SK-N-SH treated with all-trans-retinoic acid at 6 μM for 48 hours (cell line): Measurements from ENCODE around the gene RAB11FIP4.

Experiments used
- ATAC-seq: fragments of 200-7000 bp; cut with Tn5 transposase; 3 replicates; pipeline ENCODE4 v1.9.1; 2020; ENCODE audit warnings: mild to moderate bottlenecking, moderate library complexity
- ARNTL ChIP-seq: fragments of 450-650 bp; formaldehyde crosslinking; IDR thresholded peaks from 2 replicates; pipeline ENCODE4 v1.5.0; 2020; ENCODE audit warnings: low read depth, mild to moderate bottlenecking, moderate library complexity, borderline replicate concordance
- BACH2 ChIP-seq: fragments of 250-450 bp; sonication (Bioruptor Pico); IDR thresholded peaks from 2 replicates; pipeline ENCODE4 v1.9.0; 2021; ENCODE audit warnings: mild to moderate bottlenecking, borderline replicate concordance
- CREB5 ChIP-seq: fragments of 250-450 bp; sonication (Bioruptor Pico); IDR thresholded peaks from 2 replicates; pipeline ENCODE4 v1.5.1; 2020; ENCODE audit warnings: low read depth, mild to moderate bottlenecking, moderate library complexity
- CSRNP3 ChIP-seq: fragments of 250-450 bp; sonication (Bioruptor Pico); IDR thresholded peaks from 2 replicates; pipeline ENCODE4 v1.5.1; 2021; ENCODE audit warnings: mild to moderate bottlenecking, moderate library complexity
- ESRRG ChIP-seq: fragments of 250-450 bp; sonication (Bioruptor Pico); IDR thresholded peaks from 2 replicates; pipeline ENCODE4 v1.6.1; 2021; ENCODE audit warnings: mild to moderate bottlenecking
- GLIS3 ChIP-seq: fragments of 250-450 bp; sonication (Bioruptor Pico); IDR thresholded peaks from 2 replicates; pipeline ENCODE4 v1.5.0; 2020; ENCODE audit warnings: mild to moderate bottlenecking, moderate library complexity
- ISL1 ChIP-seq: fragments of 250-450 bp; sonication (Bioruptor Pico); IDR thresholded peaks from 2 replicates; pipeline ENCODE4 v2.1.2; 2022; ENCODE audit warnings: mild to moderate bottlenecking, moderate library complexity
- PATZ1 ChIP-seq: fragments of 250-450 bp; sonication (Bioruptor Pico); IDR thresholded peaks from 2 replicates; pipeline ENCODE4 v1.8.0; 2020; ENCODE audit warnings: mild to moderate bottlenecking, moderate library complexity, borderline replicate concordance
- POU6F1 ChIP-seq: fragments of 250-450 bp; sonication (Bioruptor Pico); IDR thresholded peaks from 2 replicates; pipeline ENCODE4 v1.8.0; 2021; ENCODE audit warnings: low read depth, mild to moderate bottlenecking, moderate library complexity, borderline replicate concordance
- SNAI2 ChIP-seq: fragments of 250-450 bp; sonication (Bioruptor Pico); IDR thresholded peaks from 2 replicates; pipeline ENCODE4 v1.5.0; 2020; ENCODE audit warnings: mild to moderate bottlenecking, moderate library complexity
- TCF4 ChIP-seq: fragments of 250-450 bp; sonication (Bioruptor Pico); IDR thresholded peaks from 2 replicates; pipeline ENCODE4 v1.8.0; 2021; ENCODE audit warnings: mild to moderate bottlenecking, moderate library complexity, borderline replicate concordance
- TOX ChIP-seq: fragments of 250-450 bp; sonication (Bioruptor Pico); IDR thresholded peaks from 2 replicates; pipeline ENCODE4 v1.8.0; 2021; ENCODE audit warnings: mild to moderate bottlenecking, moderate library complexity, borderline replicate concordance
- TSHZ2 ChIP-seq: fragments of 250-450 bp; sonication (Bioruptor Pico); IDR thresholded peaks from 2 replicates; pipeline ENCODE4 v1.5.0; 2020; ENCODE audit warnings: mild to moderate bottlenecking, moderate library complexity
- ZC3H10 ChIP-seq: fragments of 250-450 bp; sonication (Bioruptor Pico); IDR thresholded peaks from 2 replicates; pipeline ENCODE4 v1.5.1; 2021; ENCODE audit warnings: mild to moderate bottlenecking, moderate library complexity
- ZFP30 ChIP-seq: fragments of 450-650 bp; formaldehyde crosslinking; IDR thresholded peaks from 2 replicates; pipeline ENCODE4 v1.5.0; 2022; ENCODE audit warnings: mild to moderate bottlenecking, moderate library complexity
- ZNF565 ChIP-seq: fragments of 450-650 bp; formaldehyde crosslinking; conservative IDR thresholded peaks from 2 replicates; pipeline ENCODE4 v1.5.0; 2020; ENCODE audit warnings: low read depth, mild to moderate bottlenecking, moderate library complexity
- ZNF70 ChIP-seq: fragments of 450-650 bp; formaldehyde crosslinking; IDR thresholded peaks from 2 replicates; pipeline ENCODE4 v1.5.0; 2020; ENCODE audit warnings: mild to moderate bottlenecking, moderate library complexity
- ZNF8 ChIP-seq: fragments of 450-650 bp; formaldehyde crosslinking; IDR thresholded peaks from 2 replicates; pipeline ENCODE4 v1.5.0; 2020; ENCODE audit warnings: mild to moderate bottlenecking, moderate library complexity

Gene RAB11FIP4

GRCh38 chr17:31449111-31449510 is 57.6 kb downstream of the RAB11FIP4 start:
- no peak for ATAC-seq
- no peak for TF ChIP-seq CSRNP3
- TF ChIP-seq TOX (CRISPR knock-in tag), result no peak
- no peak for TF ChIP-seq SNAI2 (CRISPR knock-in tag)
- no peak for TF ChIP-seq GLIS3 (CRISPR knock-in tag)

GRCh38 chr17:31449746-31450145 is 58.3 kb downstream of the RAB11FIP4 start:
- no peak for ATAC-seq
- TF ChIP-seq ISL1 (CRISPR knock-in tag) (no peak), SNAI2 (CRISPR knock-in tag) (no peak), GLIS3 (CRISPR knock-in tag) (no peak), TSHZ2 (CRISPR knock-in tag) (no peak)

- no peak for TF ChIP-seq ZNF8 (CRISPR knock-in tag)
- TF ChIP-seq CSRNP3, result no peak
- no peak for TF ChIP-seq ZNF70 (CRISPR knock-in tag)
- no peak for TF ChIP-seq POU6F1 (CRISPR knock-in tag)
- TF ChIP-seq ISL1 (CRISPR knock-in tag), result no peak
- no peak for TF ChIP-seq CREB5 (CRISPR knock-in tag)
- TF ChIP-seq TCF4 (CRISPR knock-in tag), result no peak
- TF ChIP-seq ZNF565, result no peak
- no peak for TF ChIP-seq ZFP30 (CRISPR knock-in tag)
- no peak for TF ChIP-seq ESRRG (CRISPR knock-in tag)
- ATAC-seq, result no peak
Measured at GRCh38 chr17:31452101-31452500, 60.6 kb downstream of the RAB11FIP4 start.

- no peak for ATAC-seq
- TF ChIP-seq ZNF70 (CRISPR knock-in tag), result no peak
- no peak for TF ChIP-seq POU6F1 (CRISPR knock-in tag)
- TF ChIP-seq ZC3H10, result no peak
- TF ChIP-seq TSHZ2 (CRISPR knock-in tag), result no peak
- no peak for TF ChIP-seq ISL1 (CRISPR knock-in tag)
- no peak for TF ChIP-seq BACH2
- TF ChIP-seq PATZ1 (CRISPR knock-in tag), result no peak
- no peak for TF ChIP-seq ZFP30 (CRISPR knock-in tag)
- no peak for TF ChIP-seq TOX (CRISPR knock-in tag)
- TF ChIP-seq ZNF565, result no peak
- TF ChIP-seq SNAI2 (CRISPR knock-in tag), result no peak
- no peak for TF ChIP-seq ARNTL (CRISPR knock-in tag)
Measured at GRCh38 chr17:31452561-31453110, 61.2 kb downstream of the RAB11FIP4 start.
